ENCODE data around the gene NF1.
"Not testable (repeated sequence)": the region's sequence is repeated elsewhere in the genome, so short reads cannot be mapped to it uniquely, and the experiment has no call there.

GRCh38 chr17:31090650-31091049 is 4.1 kb upstream of the NF1 start:
- not testable (repeated sequence) for TF ChIP-seq RAD21 (CRISPR knock-in tag; IDR thresholded peaks at IDR 0.05)
- TF ChIP-seq, protein P1, sequence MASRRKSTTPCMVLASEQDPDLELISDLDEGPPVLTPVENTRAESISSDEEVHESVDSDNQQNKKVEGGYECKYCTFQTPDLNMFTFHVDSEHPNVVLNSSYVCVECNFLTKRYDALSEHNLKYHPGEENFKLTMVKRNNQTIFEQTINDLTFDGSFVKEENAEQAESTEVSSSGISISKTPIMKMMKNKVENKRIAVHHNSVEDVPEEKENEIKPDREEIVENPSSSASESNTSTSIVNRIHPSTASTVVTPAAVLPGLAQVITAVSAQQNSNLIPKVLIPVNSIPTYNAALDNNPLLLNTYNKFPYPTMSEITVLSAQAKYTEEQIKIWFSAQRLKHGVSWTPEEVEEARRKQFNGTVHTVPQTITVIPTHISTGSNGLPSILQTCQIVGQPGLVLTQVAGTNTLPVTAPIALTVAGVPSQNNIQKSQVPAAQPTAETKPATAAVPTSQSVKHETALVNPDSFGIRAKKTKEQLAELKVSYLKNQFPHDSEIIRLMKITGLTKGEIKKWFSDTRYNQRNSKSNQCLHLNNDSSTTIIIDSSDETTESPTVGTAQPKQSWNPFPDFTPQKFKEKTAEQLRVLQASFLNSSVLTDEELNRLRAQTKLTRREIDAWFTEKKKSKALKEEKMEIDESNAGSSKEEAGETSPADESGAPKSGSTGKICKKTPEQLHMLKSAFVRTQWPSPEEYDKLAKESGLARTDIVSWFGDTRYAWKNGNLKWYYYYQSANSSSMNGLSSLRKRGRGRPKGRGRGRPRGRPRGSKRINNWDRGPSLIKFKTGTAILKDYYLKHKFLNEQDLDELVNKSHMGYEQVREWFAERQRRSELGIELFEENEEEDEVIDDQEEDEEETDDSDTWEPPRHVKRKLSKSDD (CRISPR knock-in tag; IDR thresholded peaks at IDR 0.05; ENCODE audit: low read depth), result not testable (repeated sequence)
